PC-9 (cell line): Measurements from ENCODE around the gene KIFC3. TPM values are rescaled to one million over a fixed set of nuclear protein-coding genes. Genes with fewer than 3 reads are reported as not detected.

Source experiments
- BruUV-seq: library from RNA; stranded (reverse); fragments of 400-500 nt; replicated peaks from 2 replicates; lab custom pipeline; 2021; lab: Mats Ljungman, UMichigan
- CTCF ChIA-PET: fragments of 300-600 bp; sonication (Branson Sonifier 250); formaldehyde crosslinking; loops from one replicate; lab custom pipeline; 2022; ENCODE audit warnings: antibody characterized with exemption; lab: Charles Lee
- POLR2A ChIA-PET: fragments of 300-600 bp; sonication (Branson Sonifier 250); formaldehyde crosslinking; loops from one replicate; lab custom pipeline; 2022; ENCODE audit warnings: antibody characterized with exemption; ENCODE audit not compliant: unreplicated experiment; lab: Charles Lee
- DNase-seq, 2 experiments: peaks; one replicate each; pipeline versions ENCODE4 v3.0.0 to v3.0.0-alpha.2; 2015 to 2022; ENCODE audit warnings: mixed read lengths in 1 of 2
- H2AFZ ChIP-seq: fragments of 200-600 bp; sonication (generic); 2 replicates; pipeline ENCODE4 v1.8.1; 2017; ENCODE audit warnings: antibody characterized with exemption
- H3F3A ChIP-seq: fragments of 200-600 bp; sonication (generic); 2 replicates; pipeline ENCODE4 v1.8.1; 2017; ENCODE audit warnings: antibody characterized with exemption, mild to moderate bottlenecking, low read depth; ENCODE audit not compliant: insufficient read depth
- H3K27ac ChIP-seq: fragments of 200-600 bp; sonication (generic); 2 replicates; pipeline ENCODE4 v1.6.1; 2016; ENCODE audit warnings: mixed run types
- H3K27me3 ChIP-seq: fragments of 200-600 bp; sonication (generic); 2 replicates; pipeline ENCODE4 v1.6.1; 2016; ENCODE audit warnings: low read depth, mixed run types; ENCODE audit not compliant: insufficient read depth
- H3K36me3 ChIP-seq: fragments of 200-600 bp; sonication (generic); 2 replicates; pipeline ENCODE4 v1.6.1; 2016; ENCODE audit warnings: low read depth, mixed run types
- H3K4me1 ChIP-seq: fragments of 200-600 bp; sonication (generic); replicated peaks from 2 replicates; pipeline ENCODE4 v1.6.1; 2016; ENCODE audit warnings: mixed run types; ENCODE audit not compliant: insufficient read depth
- H3K4me2 ChIP-seq: fragments of 200-600 bp; sonication (generic); 2 replicates; pipeline ENCODE4 v1.6.1; 2017; ENCODE audit warnings: mixed run types
- H3K4me3 ChIP-seq: fragments of 200-600 bp; sonication (generic); 2 replicates; pipeline ENCODE4 v1.6.1; 2016; ENCODE audit warnings: mixed run types
- H3K79me2 ChIP-seq: fragments of 200-600 bp; sonication (generic); 2 replicates; pipeline ENCODE4 v1.6.1; 2017; ENCODE audit warnings: low read depth, mixed run types
- H3K9me2 ChIP-seq: fragments of 200-600 bp; sonication (generic); 2 replicates; pipeline ENCODE4 v1.8.1; 2017; ENCODE audit warnings: mild to moderate bottlenecking; ENCODE audit not compliant: insufficient read depth
- H3K9me3 ChIP-seq: fragments of 200-600 bp; sonication (generic); 2 replicates; pipeline ENCODE4 v1.8.1; 2016; ENCODE audit warnings: low read depth; ENCODE audit not compliant: insufficient read depth
- H4K20me1 ChIP-seq: fragments of 200-600 bp; sonication (generic); 2 replicates; pipeline ENCODE4 v1.8.1; 2017; ENCODE audit not compliant: insufficient read depth
- CTCF ChIP-seq: fragments of 200-600 bp; sonication (generic); conservative IDR thresholded peaks from 2 replicates; pipeline ENCODE4 v1.6.1; 2017; ENCODE audit warnings: mixed run types, antibody characterized with exemption, mild to moderate bottlenecking, moderate library complexity
- EZH2 ChIP-seq: fragments of 200-600 bp; sonication (generic); IDR thresholded peaks from 2 replicates; pipeline ENCODE4 v1.8.0; 2017; ENCODE audit warnings: antibody characterized with exemption, low read depth
- intact Hi-C: fragments of 100-400 bp; cut with micrococcal nuclease; formaldehyde crosslinking; loops from one replicate; pipeline ENCODE4 v1.10.0; 2022; ENCODE audit not compliant: unreplicated experiment
- total RNA-seq: library from RNA; stranded (reverse); gene quantifications from 2 replicates; pipeline ENCODE4 v1.2.3, GENCODE V29; 2021

Gene KIFC3
- total RNA-seq, 1 experiment from 2014 or later, result 52.5 TPM

- H3K4me2 ChIP-seq, result peak overlapping the region; percentile 78
- no peaks in the 10 kb centered on the region for H3K27me3 ChIP-seq
- intact Hi-C loops, result loop anchor here (1.0 kb wide), 2 partner anchors 13 to 15 kb away; no protein-coding TSS in a partner anchor
- no peaks in the 10 kb centered on the region for H3K9me3 ChIP-seq
- DNase-seq, result peak; percentile 91 to 97
- H4K20me1 ChIP-seq, result no peaks in the 10 kb centered on the region
- peaks cover 81% of the 10 kb centered on the region for H3K4me1 ChIP-seq
- H2AFZ ChIP-seq, result no peak overlapping the region
- BruUV-seq, result TSS peak; percentile 57
- no peaks in the 10 kb centered on the region for H3K79me2 ChIP-seq
- H3K36me3 ChIP-seq, result no peaks in the 10 kb centered on the region
- H3K27ac ChIP-seq, result peak overlapping the region; percentile 88
- H3K4me3 ChIP-seq, result peak overlapping the region; percentile 23; the same call in 1 of the 2 replicates
- peaks cover 49% of the 10 kb centered on the region for H3F3A ChIP-seq
- H3K9me2 ChIP-seq, result no peaks in the 10 kb centered on the region
- TF ChIP-seq EZH2 (no peak), CTCF (no peak)
- CTCF ChIA-PET, result interaction anchor here (0.5 to 1.3 kb wide), 2 partner anchors 74 kb away, joined by 3 to 11 read pairs; no protein-coding TSS in a partner anchor
- POLR2A ChIA-PET, result interaction anchor here (0.5 to 1.2 kb wide), 2 partner anchors 9 to 191 kb away, joined by 3 to 5 read pairs; no protein-coding TSS in a partner anchor
Observed at GRCh38 chr16:57810197-57811031, 8.1 kb upstream of the KIFC3 start.

- no peaks in the 10 kb centered on the region for H3K9me2 ChIP-seq
- peak overlapping the region; percentile 88 for H3K27ac ChIP-seq
- ChIA-PET CTCF (interaction anchor here (1.3 kb wide), 1 partner anchor 73 kb away, joined by 11 read pairs; no protein-coding TSS in a partner anchor), POLR2A (interaction anchor here (0.5 to 1.2 kb wide), 4 partner anchors 9 to 192 kb away, joined by 3 to 5 read pairs (median 4); partner anchors contain the start of gene USB1)
- H3K79me2 ChIP-seq, result no peaks in the 10 kb centered on the region
- peak overlapping the region; percentile 23; the same call in 1 of the 2 replicates for H3K4me3 ChIP-seq
- TF ChIP-seq EZH2, result no peak
- peaks cover 49% of the 10 kb centered on the region for H3F3A ChIP-seq
- intact Hi-C loops, result loop anchor here (1.0 kb wide), 2 partner anchors 12 to 16 kb away; no protein-coding TSS in a partner anchor
- peak in 1 of 2 experiments; percentile 62 for DNase-seq
- H4K20me1 ChIP-seq, result no peaks in the 10 kb centered on the region
- BruUV-seq, result TSS peak; percentile 88
- H2AFZ ChIP-seq, result no peak overlapping the region
- H3K36me3 ChIP-seq, result no peaks in the 10 kb centered on the region
- peaks cover 74% of the 10 kb centered on the region for H3K4me1 ChIP-seq
- no peaks in the 10 kb centered on the region for H3K9me3 ChIP-seq
- H3K27me3 ChIP-seq, result no peaks in the 10 kb centered on the region
- H3K4me2 ChIP-seq, result peak overlapping the region; percentile 78
Observed at GRCh38 chr16:57809276-57810196, 7.2 kb upstream of the KIFC3 start.

- ChIA-PET POLR2A (interaction anchor here (0.6 kb wide), 1 partner anchor 8 kb away, joined by 3 read pairs; no protein-coding TSS in a partner anchor), CTCF (interaction anchor here (0.9 kb wide), 1 partner anchor 55 kb away, joined by 3 read pairs; no protein-coding TSS in a partner anchor)
- peak overlapping the region; percentile 67 for H3K4me2 ChIP-seq
- H2AFZ ChIP-seq, result no peak overlapping the region
- no peaks in the 10 kb centered on the region for H3K79me2 ChIP-seq
- no peaks in the 10 kb centered on the region for H3K9me3 ChIP-seq
- H3K4me3 ChIP-seq, result peak overlapping the region; percentile 25; the same call in 1 of the 2 replicates
- H4K20me1 ChIP-seq, result no peaks in the 10 kb centered on the region
- peaks cover 49% of the 10 kb centered on the region for H3F3A ChIP-seq
- DNase-seq, result no peak
- H3K4me1 ChIP-seq, result peaks cover 74% of the 10 kb centered on the region
- no TSS peak for BruUV-seq
- no peaks in the 10 kb centered on the region for H3K9me2 ChIP-seq
- peak overlapping the region; percentile 55 for H3K27ac ChIP-seq
- H3K27me3 ChIP-seq, result no peaks in the 10 kb centered on the region
- H3K36me3 ChIP-seq, result no peaks in the 10 kb centered on the region
- intact Hi-C loops, result no loop called here
- TF ChIP-seq EZH2, result no peak
- TF ChIP-seq CTCF, result no peak
Observed at GRCh38 chr16:57808589-57809228, 6.4 kb upstream of the KIFC3 start.
